ENCODE measurements around the gene COX8A.

COX8A gene

DNA sequence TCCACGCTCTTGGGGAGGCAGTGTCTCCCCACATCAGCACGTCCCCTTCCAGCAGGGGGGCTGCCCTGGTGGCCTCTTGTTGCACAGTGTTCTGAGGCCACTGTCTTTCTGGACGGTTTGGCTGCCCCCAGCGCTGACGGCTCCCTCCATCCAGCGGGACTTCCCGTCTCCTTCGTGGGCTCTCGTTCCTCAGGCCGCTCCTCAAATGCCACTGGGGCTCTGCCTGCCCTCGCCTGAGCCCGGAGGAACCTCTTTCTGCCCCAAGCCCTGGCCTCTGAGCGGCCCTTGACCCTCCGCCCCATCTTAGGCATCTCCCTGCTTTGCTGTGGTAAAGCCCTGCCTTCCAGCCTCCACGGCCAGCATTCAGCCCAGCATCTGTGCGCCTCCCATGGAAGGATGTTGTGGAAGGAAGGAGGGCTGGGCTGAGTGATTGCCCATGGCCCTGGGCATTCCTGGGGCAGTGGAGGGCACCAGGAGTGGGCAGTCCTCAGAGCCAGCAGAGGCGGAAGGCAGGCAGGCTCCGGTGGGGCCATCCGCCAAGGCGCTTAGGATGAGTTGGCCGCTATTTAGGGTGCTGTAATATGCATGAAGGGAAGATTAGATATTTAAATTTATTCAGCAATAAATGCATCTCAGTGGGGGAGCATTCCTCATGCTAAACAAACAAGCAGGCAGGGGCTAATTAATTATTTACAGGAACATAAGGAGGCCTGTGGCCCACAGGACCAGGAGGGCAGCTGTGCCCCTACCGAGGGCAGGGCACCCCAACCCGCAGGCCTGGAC lies 29.6 kb downstream of the COX8A start:
- DNase-seq (ENCODE audit: low spot score): no peak

- DNase-seq (ENCODE audit: low spot score): no peak
Measured at GRCh38 chr11:64004590-64004984, 30.2 kb downstream of the COX8A start.

DNA sequence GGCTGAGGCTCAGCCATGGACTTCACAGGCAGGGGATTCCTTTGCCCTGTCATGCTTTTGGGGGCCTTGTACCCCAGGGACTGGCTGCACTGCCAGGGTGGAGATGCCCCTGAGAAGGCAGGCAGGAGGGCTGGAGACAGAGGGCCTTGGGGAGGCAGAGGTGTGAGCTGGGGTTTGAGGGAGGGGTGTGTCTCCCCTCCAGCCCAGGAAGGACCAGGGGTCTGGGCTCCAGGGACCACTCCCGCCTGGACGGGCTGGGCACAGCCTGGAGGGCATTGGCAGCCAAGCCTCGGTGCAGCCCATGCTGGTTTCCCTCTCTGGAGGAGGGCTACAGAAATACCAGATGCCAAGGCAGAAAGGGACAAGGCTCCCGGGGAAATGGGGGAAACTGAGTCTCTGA lies 31.3 kb downstream of the COX8A start:
- DNase-seq (ENCODE audit: low spot score): no peak

DNA sequence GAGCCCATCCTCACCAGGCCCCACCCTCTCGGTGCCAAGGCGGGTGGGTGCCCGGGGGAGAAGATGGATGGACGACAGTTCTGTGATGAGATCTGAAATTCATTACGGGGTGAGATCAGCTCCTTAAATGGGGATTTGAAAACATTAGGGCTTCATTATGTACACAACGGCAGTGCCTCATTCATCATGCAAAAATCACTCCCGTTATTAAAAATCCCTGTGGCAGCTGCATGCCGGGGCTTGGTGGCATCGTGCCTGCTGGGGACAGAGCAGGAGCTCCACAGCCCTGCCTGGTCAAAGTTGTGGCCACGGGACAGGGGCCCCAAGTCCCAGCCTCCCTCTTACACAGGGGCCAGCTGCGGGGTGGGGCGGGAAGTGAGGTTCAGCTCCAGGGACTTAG lies 32.0 kb downstream of the COX8A start:
- no peak for DNase-seq (ENCODE audit: low spot score)

- DNase-seq (ENCODE audit: low spot score): no peak
Measured at GRCh38 chr11:64007160-64007628, 32.8 kb downstream of the COX8A start.

GRCh38 chr11:64007629-64008282 lies 33.3 kb downstream of the COX8A start:
- DNase-seq (ENCODE audit: low spot score): no peak

GRCh38 chr11:64008283-64008913 lies 34.0 kb downstream of the COX8A start:
- no peak for DNase-seq (ENCODE audit: low spot score)

GRCh38 chr11:64008914-64009633 lies 34.7 kb downstream of the COX8A start:
- no peak for DNase-seq (ENCODE audit: low spot score)

DNA sequence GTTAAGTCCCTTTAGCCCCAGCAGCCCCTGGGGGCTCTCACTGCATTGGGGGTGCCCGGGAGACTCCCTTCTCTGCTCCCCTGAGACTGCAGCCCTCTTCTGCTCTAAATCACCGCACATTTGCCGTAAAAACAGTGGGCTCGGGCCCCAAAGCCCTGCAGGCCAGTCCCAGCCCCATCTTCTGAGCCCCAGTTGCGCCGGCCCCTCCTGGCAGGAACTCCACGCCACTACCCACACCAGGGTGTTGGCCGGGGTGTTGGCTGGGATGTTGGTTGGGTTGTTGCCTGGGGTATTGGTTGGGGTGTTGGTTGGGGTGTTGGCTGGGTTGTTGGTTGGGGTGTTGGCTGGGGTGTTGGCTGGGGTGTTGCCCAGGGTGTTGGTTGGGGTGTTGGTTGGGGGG lies 35.3 kb downstream of the COX8A start:
- DNase-seq (ENCODE audit: low spot score): no peak

DNA sequence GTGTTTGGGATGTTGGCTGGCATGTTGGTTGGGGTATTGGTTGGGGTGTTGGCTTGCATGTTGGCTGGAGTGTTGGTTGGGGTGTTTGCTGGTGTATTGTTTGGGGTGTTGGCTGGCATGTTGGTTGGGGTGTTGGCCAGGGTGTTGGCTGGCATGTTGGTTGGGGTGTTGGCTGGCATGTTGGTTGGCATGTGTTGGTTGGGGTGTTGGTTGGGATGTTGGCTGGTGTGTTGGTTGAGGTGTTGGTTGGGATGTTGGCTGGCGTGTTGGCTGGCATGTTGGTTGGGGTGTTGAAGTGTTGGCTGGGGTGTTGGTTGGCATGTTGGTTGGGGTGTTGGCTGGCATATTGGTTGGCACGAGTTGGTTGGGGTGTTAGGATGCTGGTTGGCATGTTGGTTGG lies 36.4 kb downstream of the COX8A start:
- no peak for DNase-seq (ENCODE audit: low spot score)

DNA sequence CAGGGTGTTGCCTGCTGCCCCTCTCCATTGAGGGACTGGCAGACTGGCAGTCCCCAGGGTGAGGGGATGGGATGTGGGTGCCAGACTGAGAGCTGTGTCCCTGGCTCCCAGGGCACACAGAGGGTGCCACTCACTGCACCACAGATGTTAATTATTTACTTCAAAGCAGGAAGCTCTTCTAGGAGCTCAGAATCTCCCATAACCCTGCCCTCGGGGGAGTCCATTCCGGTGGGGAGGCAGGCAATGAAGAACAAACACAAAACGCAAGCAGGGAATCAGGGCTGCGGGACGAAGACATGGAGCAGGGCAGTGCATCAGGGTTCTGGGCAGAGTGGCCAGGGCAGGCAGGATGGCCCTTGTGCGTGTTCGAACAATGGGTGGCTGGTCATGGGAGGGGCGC lies 37.0 kb downstream of the COX8A start:
- no peak for DNase-seq (ENCODE audit: low spot score)

GRCh38 chr11:64013141-64013896 lies 38.9 kb downstream of the COX8A start:
- DNase-seq (ENCODE audit: low spot score): no peak

DNA sequence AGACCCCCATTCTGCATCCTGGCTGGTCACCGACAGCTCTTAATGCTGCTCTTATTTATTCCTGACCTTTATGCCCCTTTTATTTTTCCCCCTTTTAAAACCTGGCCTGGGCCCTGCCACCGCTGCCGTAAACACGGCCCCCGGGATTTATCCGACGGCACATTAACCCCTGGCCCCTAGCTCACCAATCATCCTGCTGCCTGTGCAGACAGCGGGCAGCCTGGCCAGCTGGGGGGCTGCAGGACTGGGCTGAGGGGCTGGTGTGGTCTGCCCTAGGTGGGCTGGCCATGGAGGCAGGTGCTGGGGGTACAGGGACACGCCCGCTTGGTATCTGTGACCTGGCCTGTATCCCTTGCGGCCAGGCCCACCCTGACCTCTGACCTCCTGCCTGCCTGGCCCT lies 39.9 kb downstream of the COX8A start:
- DNase-seq (ENCODE audit: low spot score): no peak

GRCh38 chr11:64015510-64015909 lies 41.1 kb downstream of the COX8A start:
- DNase-seq (ENCODE audit: low spot score): no peak

DNA sequence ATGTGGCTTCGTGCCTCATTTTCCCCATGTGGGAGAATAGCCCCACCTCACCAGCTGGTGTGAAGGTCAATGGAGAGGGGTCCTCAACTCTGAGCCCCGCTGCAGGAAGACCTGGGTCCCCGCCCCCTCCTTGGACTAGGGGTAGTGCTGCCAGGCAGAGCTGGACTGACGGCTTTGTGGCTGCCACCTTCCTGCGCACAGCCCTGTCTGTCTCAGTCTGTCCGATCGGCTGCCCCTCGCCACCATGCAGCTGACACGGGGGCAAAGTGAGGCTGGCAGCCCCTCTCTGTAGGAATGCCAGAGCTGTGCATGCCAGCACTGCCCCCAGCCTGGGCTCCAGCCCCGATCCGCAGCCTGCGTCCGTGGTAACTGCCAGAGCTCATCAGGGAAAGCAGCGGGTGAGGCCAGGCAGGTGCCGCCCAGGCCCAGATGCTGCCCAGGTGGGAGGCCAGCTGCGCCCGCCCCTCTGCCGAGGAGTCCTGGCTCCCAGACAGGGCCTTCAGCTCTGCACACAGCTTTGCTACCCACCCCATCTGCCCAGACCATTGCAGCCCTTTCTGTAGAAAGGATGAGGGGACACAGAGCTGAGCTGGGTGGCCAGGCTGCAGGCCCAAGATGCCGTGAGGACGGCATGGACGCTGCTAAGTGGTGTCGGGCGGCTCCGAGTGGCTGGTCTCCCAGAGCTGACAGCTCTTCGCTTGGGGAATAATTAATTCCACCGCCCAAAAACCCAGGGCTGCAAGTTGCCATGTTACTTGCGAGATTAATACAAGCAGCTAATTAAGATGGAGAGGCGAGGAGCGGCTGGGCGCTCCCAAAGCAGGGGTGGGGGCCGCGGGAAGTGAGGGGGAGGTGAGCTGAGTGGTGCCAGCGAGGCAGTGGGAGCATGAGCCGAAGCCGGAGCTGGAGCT lies 41.8 kb downstream of the COX8A start:
- no peak for DNase-seq (ENCODE audit: low spot score)

- no peak for DNase-seq (ENCODE audit: low spot score)
Measured at GRCh38 chr11:64017945-64018224, 43.5 kb downstream of the COX8A start.

DNA sequence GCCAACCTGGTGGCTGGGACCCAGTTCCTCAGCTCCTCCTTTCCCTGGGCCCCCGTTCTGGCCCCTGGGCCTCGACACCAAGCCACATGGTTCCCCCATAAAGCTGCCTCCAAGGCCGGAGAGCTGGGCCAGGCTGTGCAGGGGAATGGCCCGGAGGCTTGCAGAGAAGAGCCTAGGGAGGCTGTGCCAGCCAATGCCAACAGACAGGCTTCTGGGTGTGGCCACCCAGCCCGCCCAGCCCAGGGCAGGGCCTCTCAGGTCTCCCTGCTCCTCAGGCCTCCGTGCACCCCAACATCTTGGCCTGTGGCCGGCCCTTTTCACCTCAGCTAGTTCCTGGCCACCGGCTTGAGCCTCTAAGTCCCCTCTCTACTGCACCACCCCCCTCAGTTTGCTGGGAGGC lies 43.9 kb downstream of the COX8A start:
- no peak for DNase-seq (ENCODE audit: low spot score)

GRCh38 chr11:64019106-64020037 lies 45.0 kb downstream of the COX8A start:
- no peak for DNase-seq (ENCODE audit: low spot score)

GRCh38 chr11:64020976-64021756 lies 46.7 kb downstream of the COX8A start:
- no peak for DNase-seq (ENCODE audit: low spot score)

Measured in RKO (cell line).